Measurements from ENCODE around the gene CHCHD6. TPM values are rescaled to one million over a fixed set of nuclear protein-coding genes. Genes with fewer than 3 reads are reported as not detected.

Gene CHCHD6
- total and polyA plus RNA-seq, 2 of the 4 experiments (the other 2 are of a cell fraction), result 18.8 to 28.9 TPM

- Histone ChIP-seq H3K14ac (replicated peaks; ENCODE audit: low read depth, low read length) (0 out of 2 replicates have a peak overlapping the region, but pooled peaks have one; percentile 6), H2BK5ac (ENCODE audit: low read depth, low read length, poor library complexity, severe bottlenecking) (no peak overlapping the region), H2AK9ac (replicated peaks; ENCODE audit: low read depth, low read length, poor library complexity) (peak overlapping the region; percentile 80), H3K56ac (ENCODE audit: extremely low read depth, insufficient read depth, low read length) (no peak overlapping the region), H3K4ac (ENCODE audit: low read depth, low read length) (0 out of 2 replicates have a peak overlapping the region, but pooled peaks have one; percentile 14), H3K27ac (ENCODE audit: insufficient read depth, low read length) (peak overlapping the region; percentile 11; the same call in 1 of the 2 replicates), H3K4me1 (ENCODE audit: control insufficient read depth, insufficient read depth, low read length) (peaks cover 2% of the 10 kb centered on the region; the same call in 1 of the 2 replicates), H3K9ac (ENCODE audit: low read depth, low read length) (peak overlapping the region; percentile 40), H3K18ac (ENCODE audit: low read depth, low read length) (no peak overlapping the region), H2BK20ac (ENCODE audit: low read depth, low read length) (no peak overlapping the region), H4K20me1 (ENCODE audit: insufficient read depth, low read length) (no peaks in the 10 kb centered on the region), H4K8ac (ENCODE audit: low read depth in 2 of 2, low read length in 2 of 2) (peak overlapping the region; percentile 4 to 55; a peak in 1 of 4 replicates), H3K23ac (ENCODE audit: low read depth, low read length) (peak overlapping the region; percentile 25; the same call in 1 of the 2 replicates), H4K5ac (ENCODE audit: low read depth, low read length) (peak overlapping the region; percentile 9; the same call in 1 of the 2 replicates), H3K36me3 (ENCODE audit: control insufficient read depth, insufficient read depth, low read length) (no peaks in the 10 kb centered on the region), H3K4me2 (ENCODE audit: low read depth, low read length) (peak overlapping the region; percentile 81), H2AK5ac (ENCODE audit: low read depth, low read length) (no peak overlapping the region), H2BK15ac (ENCODE audit: low read depth, low read length) (no peak overlapping the region), H2BK120ac (ENCODE audit: low read depth, low read length) (no peak overlapping the region), H2AFZ (replicated peaks; ENCODE audit: low read length, poor library complexity) (peak overlapping the region; percentile 95), H4K91ac (ENCODE audit: insufficient read depth, low read depth, low read length) (no peak overlapping the region), H3K4me3 (ENCODE audit: insufficient read depth, low read depth, low read length) (peak overlapping the region; percentile 80), H3K9me1 (ENCODE audit: insufficient read depth, low read length) (peaks cover 4% of the 10 kb centered on the region; the same call in 1 of the 2 replicates), H3K9me3 (ENCODE audit: control insufficient read depth, insufficient read depth, low read length) (no peaks in the 10 kb centered on the region), H3K79me1 (ENCODE audit: low read depth in 1 of 2, low read length in 2 of 2) (peaks cover 11 to 12% of the 10 kb centered on the region in 2 experiments; a peak in 2 of 4 replicates), H3K27me3 (ENCODE audit: control insufficient read depth, insufficient read depth, low read length) (no peaks in the 10 kb centered on the region)
- intact Hi-C loops (cut with micrococcal nuclease), result loop anchor here (1.0 kb wide), 1 partner anchor 131 kb away; no protein-coding TSS in a partner anchor
- ATAC-seq (ENCODE audit: low read depth), result peak; percentile 10
- TF ChIP-seq CTCF (conservative IDR thresholded peaks at IDR 0.05; ENCODE audit: low read depth, low read length) (no peak), NFE2L2 (IDR thresholded peaks at IDR 0.05; ENCODE audit: low read depth, low read length) (no peak), RAD21 (IDR thresholded peaks at IDR 0.05; ENCODE audit: low read length) (no peak), RFX5 (IDR thresholded peaks at IDR 0.05; ENCODE audit: low read depth, low read length) (no peak), USF2 (IDR thresholded peaks at IDR 0.05; ENCODE audit: low read depth, low read length) (no peak), MAZ (IDR thresholded peaks at IDR 0.05; ENCODE audit: borderline replicate concordance, low read depth, low read length) (no peak), CEBPB (IDR thresholded peaks at IDR 0.05; ENCODE audit: low read depth, low read length) (no peak), SMC3 (IDR thresholded peaks at IDR 0.05; ENCODE audit: low read depth, low read length) (no peak), MAFK (IDR thresholded peaks at IDR 0.05; ENCODE audit: low read depth, low read length) (no peak), BHLHE40 (IDR thresholded peaks at IDR 0.05; ENCODE audit: low read depth, low read length) (no peak), POLR2A (IDR thresholded peaks at IDR 0.05; ENCODE audit: low read depth, low read length) (no peak)
- no TSS peak for BruUV-seq (replicated peaks)
- WGBS, 2 experiments (ENCODE audit: extremely low coverage in 2 of 2, insufficient read length in 1 of 2), result 5% methylated on average over 23 of the region's 44 CpGs; no CpG with 5 or more reads in 1 of the 2 experiments
- POLR2A ChIA-PET (ENCODE audit: unreplicated experiment), result interaction anchor here (0.6 kb wide), 1 partner anchor 13 kb away, joined by 4 read pairs; no protein-coding TSS in a partner anchor
- in situ Hi-C loops (cut with MboI; ENCODE audit: low sequenced_read_pairs), result no loop called here
- dilution Hi-C loops (cut with HindIII; ENCODE audit: low sequenced_read_pairs, unreplicated experiment), result no loop called here
- DNase-seq, result no peak
- CTCF ChIA-PET, result no interaction called here
Observed at GRCh38 chr3:126704494-126705214, 614 bp downstream of the CHCHD6 start.

Data from IMR-90 (cell line).